HEK293 (cell line): ENCODE results near the gene SERPINA10.

Experiments used
- CTCF ChIA-PET: fragments of 350-600 bp; formaldehyde crosslinking; extraction: SDS; loops from one replicate; lab custom pipeline; 2021; ENCODE audit warnings: antibody characterized with exemption; lab: Yijun Ruan, JAX
- POLR2A ChIA-PET: fragments of 300-600 bp; formaldehyde crosslinking; extraction: SDS; loops from one replicate; lab custom pipeline; 2020; ENCODE audit warnings: antibody characterized with exemption, inconsistent platforms; lab: Yijun Ruan, JAX
- H3K27ac ChIP-seq: fragments of 200-500 bp; sonication (Bioruptor generic); 2 replicates; pipeline ENCODE4 v1.5.1; 2014; ENCODE audit warnings: low read depth, low read length, control low read depth, inconsistent platforms; ENCODE audit errors: extremely low read depth
- H3K36me3 ChIP-seq, 2 experiments: fragments of 200-500 bp in 1 of 2; sonication (Bioruptor generic) in 1 of 2; 1 replicate in 1 of 2; 2 replicates in 1 of 2; pipeline ENCODE4 v1.5.1; 2014 to 2017; ENCODE audit warnings: inconsistent platforms in 2 of 2, low read length in 2 of 2; ENCODE audit not compliant: control insufficient read depth in 2 of 2, insufficient read depth in 1 of 2
- H3K4me1 ChIP-seq: fragments of 200-500 bp; sonication (Bioruptor generic); 2 replicates; pipeline ENCODE4 v1.5.1; 2014; ENCODE audit warnings: mild to moderate bottlenecking, low read length, inconsistent platforms; ENCODE audit not compliant: control insufficient read depth, insufficient read depth
- H3K4me3 ChIP-seq: 2 replicates; pipeline ENCODE4 v1.5.1; 2011; ENCODE audit warnings: low read depth, mild to moderate bottlenecking, control low read depth, low read length, moderate library complexity
- H3K9me3 ChIP-seq: fragments of 200-500 bp; sonication (Bioruptor generic); 2 replicates; pipeline ENCODE4 v1.5.1; 2014; ENCODE audit warnings: low read depth, low read length, inconsistent platforms; ENCODE audit not compliant: control insufficient read depth, insufficient read depth
- AEBP2 ChIP-seq: fragments of 450-650 bp; formaldehyde crosslinking; IDR thresholded peaks from 2 replicates; pipeline ENCODE4 v1.5.1; 2016; ENCODE audit warnings: missing biosample characterization, missing genetic modification characterization, borderline replicate concordance
- GLIS1 ChIP-seq: fragments of 450-650 bp; formaldehyde crosslinking; IDR thresholded peaks from 2 replicates; pipeline ENCODE4 v1.5.1; 2016; ENCODE audit warnings: missing biosample characterization, missing genetic modification characterization
- HIC1 ChIP-seq: fragments of 450-650 bp; formaldehyde crosslinking; IDR thresholded peaks from 2 replicates; pipeline ENCODE4 v1.5.1; 2016; ENCODE audit warnings: missing biosample characterization, missing genetic modification characterization
- HOXC10 ChIP-seq: sonication (generic); formaldehyde crosslinking; IDR thresholded peaks from 2 replicates; pipeline ENCODE4 v1.8.1; 2023; ENCODE audit warnings: mild to moderate bottlenecking, missing genetic modification reagents
- OVOL3 ChIP-seq: fragments of 450-650 bp; formaldehyde crosslinking; IDR thresholded peaks from 2 replicates; pipeline ENCODE4 v1.5.1; 2016; ENCODE audit warnings: missing biosample characterization, missing genetic modification characterization
- PBX3 ChIP-seq: sonication (generic); formaldehyde crosslinking; IDR thresholded peaks from 2 replicates; pipeline ENCODE4 v1.8.1; 2022; ENCODE audit warnings: mild to moderate bottlenecking, moderate library complexity, missing genetic modification reagents
- PRDM1 ChIP-seq: fragments of 450-650 bp; formaldehyde crosslinking; IDR thresholded peaks from 2 replicates; pipeline ENCODE4; 2016; ENCODE audit warnings: missing biosample characterization, missing genetic modification characterization
- TRIM28 ChIP-seq: IDR thresholded peaks from 2 replicates; pipeline ENCODE4 v1.6.1; 2011; ENCODE audit warnings: low read length, control low read depth, borderline replicate concordance
- ZBTB17 ChIP-seq: fragments of 450-650 bp; formaldehyde crosslinking; IDR thresholded peaks from 2 replicates; pipeline ENCODE4 v1.5.1; 2016; ENCODE audit warnings: missing biosample characterization, missing genetic modification characterization
- ZBTB21 ChIP-seq: fragments of 450-650 bp; formaldehyde crosslinking; IDR thresholded peaks from 2 replicates; pipeline ENCODE4 v1.5.1; 2017; ENCODE audit warnings: missing biosample characterization, missing genetic modification characterization
- ZFP41 ChIP-seq: fragments of 450-650 bp; formaldehyde crosslinking; IDR thresholded peaks from 2 replicates; pipeline ENCODE4 v1.5.1; 2016; ENCODE audit warnings: missing biosample characterization, missing genetic modification characterization, borderline replicate concordance
- ZNF16 ChIP-seq: fragments of 450-650 bp; formaldehyde crosslinking; IDR thresholded peaks from 2 replicates; pipeline ENCODE4 v1.5.1; 2016; ENCODE audit warnings: low read depth, missing biosample characterization, missing genetic modification characterization
- ZNF184 ChIP-seq: fragments of 450-650 bp; IDR thresholded peaks from 2 replicates; pipeline ENCODE4 v1.5.1; 2018; ENCODE audit warnings: missing biosample characterization, mild to moderate bottlenecking, missing genetic modification characterization
- ZNF214 ChIP-seq: fragments of 450-650 bp; formaldehyde crosslinking; IDR thresholded peaks from 2 replicates; pipeline ENCODE4 v1.5.1; 2017; ENCODE audit warnings: missing biosample characterization, mild to moderate bottlenecking, missing genetic modification characterization, borderline replicate concordance
- ZNF223 ChIP-seq: fragments of 450-650 bp; formaldehyde crosslinking; IDR thresholded peaks from 2 replicates; pipeline ENCODE4 v1.5.1; 2016; ENCODE audit warnings: missing biosample characterization, missing genetic modification characterization
- ZNF274 ChIP-seq, 2 experiments: fragments of 200-500 bp in 1 of 2; fragments of 450-650 bp in 1 of 2; sonication (Bioruptor generic) in 1 of 2; formaldehyde crosslinking in 1 of 2; IDR thresholded peaks; 2 replicates each; pipeline versions ENCODE4 v1.5.1 to v1.6.1; 2014 to 2016; ENCODE audit warnings: borderline replicate concordance in 1 of 2, inconsistent platforms in 1 of 2, low read length in 1 of 2, missing biosample characterization in 1 of 2, missing genetic modification characterization in 1 of 2
- ZNF311 ChIP-seq: fragments of 450-650 bp; formaldehyde crosslinking; IDR thresholded peaks from 2 replicates; pipeline ENCODE4 v1.5.1; 2017; ENCODE audit warnings: missing biosample characterization, missing genetic modification characterization, borderline replicate concordance
- ZNF335 ChIP-seq: fragments of 450-650 bp; formaldehyde crosslinking; conservative IDR thresholded peaks from 2 replicates; pipeline ENCODE4 v1.5.1; 2016; ENCODE audit warnings: missing biosample characterization, missing genetic modification characterization
- ZNF366 ChIP-seq: fragments of 450-650 bp; formaldehyde crosslinking; conservative IDR thresholded peaks from 2 replicates; pipeline ENCODE4 v1.5.1; 2016; ENCODE audit warnings: missing biosample characterization, missing genetic modification characterization
- ZNF416 ChIP-seq: fragments of 450-650 bp; formaldehyde crosslinking; IDR thresholded peaks from 2 replicates; pipeline ENCODE4 v1.5.1; 2016; ENCODE audit warnings: missing biosample characterization, missing genetic modification characterization
- ZNF561 ChIP-seq: fragments of 450-650 bp; IDR thresholded peaks from 2 replicates; pipeline ENCODE4 v1.5.1; 2018; ENCODE audit warnings: missing biosample characterization, missing genetic modification characterization, borderline replicate concordance
- ZNF629 ChIP-seq: fragments of 450-650 bp; formaldehyde crosslinking; IDR thresholded peaks from 2 replicates; pipeline ENCODE4 v1.5.1; 2017; ENCODE audit warnings: missing biosample characterization, missing genetic modification characterization
- ZNF701 ChIP-seq: fragments of 450-650 bp; formaldehyde crosslinking; IDR thresholded peaks from 2 replicates; pipeline ENCODE4 v1.5.1; 2016; ENCODE audit warnings: missing biosample characterization, missing genetic modification characterization
- ZNF777 ChIP-seq: fragments of 450-650 bp; formaldehyde crosslinking; IDR thresholded peaks from 2 replicates; pipeline ENCODE4 v1.5.1; 2017; ENCODE audit warnings: missing biosample characterization, missing genetic modification characterization, borderline replicate concordance
- ZSCAN23 ChIP-seq: fragments of 450-650 bp; formaldehyde crosslinking; IDR thresholded peaks from 2 replicates; pipeline ENCODE4 v1.5.1; 2016; ENCODE audit warnings: missing biosample characterization, missing genetic modification characterization
- ZSCAN30 ChIP-seq: fragments of 450-650 bp; IDR thresholded peaks from 2 replicates; pipeline ENCODE4 v1.5.1; 2018; ENCODE audit warnings: missing biosample characterization, mild to moderate bottlenecking, missing genetic modification characterization, moderate library complexity
- ZSCAN5A ChIP-seq: fragments of 450-650 bp; formaldehyde crosslinking; IDR thresholded peaks from 2 replicates; pipeline ENCODE4 v1.5.1; 2016; ENCODE audit warnings: missing biosample characterization, missing genetic modification characterization
- TF ChIP-seq, protein P1 (sequence below): fragments of 450-650 bp; formaldehyde crosslinking; IDR thresholded peaks from 2 replicates; pipeline ENCODE4 v1.5.1; 2017; ENCODE audit warnings: missing biosample characterization, missing genetic modification characterization
- TF ChIP-seq, protein P2 (sequence below): fragments of 450-650 bp; formaldehyde crosslinking; IDR thresholded peaks from 2 replicates; pipeline ENCODE4 v1.5.1; 2017; ENCODE audit warnings: missing biosample characterization, missing genetic modification characterization

Gene SERPINA10

DNA sequence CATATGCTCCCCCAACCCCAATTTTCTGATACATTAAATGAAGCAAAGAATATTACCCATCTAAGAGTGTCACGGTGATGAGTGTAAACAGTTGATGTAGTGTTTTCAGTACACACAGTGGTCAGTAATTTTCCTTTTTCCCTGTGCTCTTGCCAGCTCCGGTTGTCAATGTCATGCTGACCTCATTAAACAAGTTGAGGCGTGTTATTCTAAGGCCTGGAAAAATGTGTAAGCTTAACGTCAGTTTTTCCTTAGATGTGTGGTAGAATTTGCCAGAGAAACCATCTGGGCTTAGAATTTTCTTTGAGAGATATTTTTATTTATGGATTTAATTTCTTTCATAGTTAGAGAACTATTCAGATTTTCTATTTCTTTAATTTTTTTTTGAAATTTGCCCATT, 41.8 kb upstream of the SERPINA10 start (continued):
- TF ChIP-seq PBX3 (no peak), HOXC10 (CRISPR knock-in tag) (no peak), ZNF274 (IDR thresholded peaks at IDR 0.05; ENCODE audit: low read length) (no peak), ZNF274 (tag by site-specific recombination; IDR thresholded peaks at IDR 0.05; ENCODE audit: borderline replicate concordance) (no peak), ZSCAN30 (tag by site-specific recombination) (no peak), TRIM28 (no peak), ZBTB17 (no peak), ZNF184 (peak; percentile 37; the same call in 1 of the 2 replicates), ZNF629 (tag by site-specific recombination) (peak; percentile 56), ZNF223 (no peak), ZNF366 (tag by site-specific recombination) (no peak), AEBP2 (no peak), ZSCAN5A (tag by site-specific recombination) (no peak), ZBTB21 (tag by site-specific recombination) (peak; percentile 16; the same call in 1 of the 2 replicates), ZFP41 (no peak), HIC1 (0 out of 2 replicates have a peak, but pooled peaks have one; percentile 33), ZNF16 (no peak)
- TF ChIP-seq, protein P1, sequence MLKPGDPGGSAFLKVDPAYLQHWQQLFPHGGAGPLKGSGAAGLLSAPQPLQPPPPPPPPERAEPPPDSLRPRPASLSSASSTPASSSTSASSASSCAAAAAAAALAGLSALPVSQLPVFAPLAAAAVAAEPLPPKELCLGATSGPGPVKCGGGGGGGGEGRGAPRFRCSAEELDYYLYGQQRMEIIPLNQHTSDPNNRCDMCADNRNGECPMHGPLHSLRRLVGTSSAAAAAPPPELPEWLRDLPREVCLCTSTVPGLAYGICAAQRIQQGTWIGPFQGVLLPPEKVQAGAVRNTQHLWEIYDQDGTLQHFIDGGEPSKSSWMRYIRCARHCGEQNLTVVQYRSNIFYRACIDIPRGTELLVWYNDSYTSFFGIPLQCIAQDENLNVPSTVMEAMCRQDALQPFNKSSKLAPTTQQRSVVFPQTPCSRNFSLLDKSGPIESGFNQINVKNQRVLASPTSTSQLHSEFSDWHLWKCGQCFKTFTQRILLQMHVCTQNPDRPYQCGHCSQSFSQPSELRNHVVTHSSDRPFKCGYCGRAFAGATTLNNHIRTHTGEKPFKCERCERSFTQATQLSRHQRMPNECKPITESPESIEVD (tag by site-specific recombination) = 0 out of 2 replicates have a peak, but pooled peaks have one; percentile 7
- TF ChIP-seq, protein P2, sequence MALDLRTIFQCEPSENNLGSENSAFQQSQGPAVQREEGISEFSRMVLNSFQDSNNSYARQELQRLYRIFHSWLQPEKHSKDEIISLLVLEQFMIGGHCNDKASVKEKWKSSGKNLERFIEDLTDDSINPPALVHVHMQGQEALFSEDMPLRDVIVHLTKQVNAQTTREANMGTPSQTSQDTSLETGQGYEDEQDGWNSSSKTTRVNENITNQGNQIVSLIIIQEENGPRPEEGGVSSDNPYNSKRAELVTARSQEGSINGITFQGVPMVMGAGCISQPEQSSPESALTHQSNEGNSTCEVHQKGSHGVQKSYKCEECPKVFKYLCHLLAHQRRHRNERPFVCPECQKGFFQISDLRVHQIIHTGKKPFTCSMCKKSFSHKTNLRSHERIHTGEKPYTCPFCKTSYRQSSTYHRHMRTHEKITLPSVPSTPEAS (tag by site-specific recombination) = no peak

- H3K4me3 ChIP-seq = no peak overlapping the region
- TF ChIP-seq PRDM1 (tag by site-specific recombination) = no peak
- TF ChIP-seq ZNF561 (tag by site-specific recombination) = no peak
- no peak for TF ChIP-seq ZNF416 (tag by site-specific recombination)
- no peak for TF ChIP-seq ZSCAN23 (tag by site-specific recombination)
- TF ChIP-seq OVOL3 (tag by site-specific recombination) = no peak
- TF ChIP-seq GLIS1 (tag by site-specific recombination) = no peak
- TF ChIP-seq ZNF701 (tag by site-specific recombination) = no peak
- no peak for TF ChIP-seq ZNF214
- no peak for TF ChIP-seq ZNF335
- no peak for TF ChIP-seq ZNF311
- TF ChIP-seq ZNF777 (tag by site-specific recombination) = no peak
- CTCF ChIA-PET = no interaction called here
- H3K4me1 ChIP-seq = no peaks in the 10 kb centered on the region
- POLR2A ChIA-PET = no interaction called here
- no peaks in the 10 kb centered on the region for H3K36me3 ChIP-seq
- H3K27ac ChIP-seq = no peak overlapping the region
- no peaks in the 10 kb centered on the region for H3K9me3 ChIP-seq
These were observed 39.5 kb upstream of the SERPINA10 start for GRCh38 chr14:94332587-94332986.
